GM18517 (cell line): Measurements from ENCODE around the gene ECHDC3.

Experiments
- ATAC-seq: cut with Tn5 transposase; IDR thresholded peaks from one replicate; pipeline ENCODE4 v1.9.1; 2021; ENCODE audit warnings: mild to moderate bottlenecking, moderate library complexity; ENCODE audit not compliant: unreplicated experiment

ECHDC3 gene

GRCh38 chr10:11808808-11809207 is 66.6 kb downstream of the ECHDC3 start:
- ATAC-seq: no peak

DNA sequence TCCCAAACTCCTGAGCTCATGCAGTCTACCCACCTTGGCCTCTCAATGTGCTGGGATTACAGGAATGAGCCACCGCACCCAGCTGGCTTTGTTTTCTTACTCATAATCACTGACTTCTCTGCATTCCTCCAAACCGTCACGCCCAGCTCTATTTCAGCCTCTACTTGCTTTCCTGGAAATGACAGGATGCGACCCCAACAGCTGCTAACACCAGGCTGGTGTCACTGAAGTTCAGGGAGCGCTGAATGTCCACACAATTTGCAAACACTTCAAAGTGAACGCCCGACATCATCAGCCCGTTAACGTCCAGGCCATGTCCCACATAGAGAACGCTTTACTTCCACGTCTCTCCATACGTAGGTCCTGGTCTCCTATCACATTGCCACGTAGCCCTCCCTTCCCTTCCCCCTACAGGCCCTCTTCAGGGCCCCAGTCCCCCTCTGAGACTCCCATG is 68.2 kb downstream of the ECHDC3 start:
- ATAC-seq: no peak

DNA sequence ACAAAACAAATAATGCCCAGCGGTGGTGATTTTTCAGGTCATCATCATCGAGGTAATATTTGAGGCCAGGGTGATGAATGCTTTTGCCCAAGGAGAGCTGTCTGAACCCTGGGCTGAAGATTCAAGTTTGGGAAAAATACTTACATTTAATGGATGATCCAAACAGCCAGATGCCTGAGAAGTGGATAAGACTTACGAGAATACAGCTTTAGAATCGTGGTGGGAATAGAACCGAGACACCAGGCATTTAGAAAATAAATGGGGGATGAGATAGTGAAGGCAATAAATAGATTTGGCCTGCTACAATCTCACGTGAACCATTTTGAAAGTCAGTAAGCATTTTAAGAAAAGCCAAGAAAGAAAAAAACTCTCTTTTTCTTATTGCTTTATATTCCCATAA is 68.8 kb downstream of the ECHDC3 start:
- ATAC-seq: no peak

DNA sequence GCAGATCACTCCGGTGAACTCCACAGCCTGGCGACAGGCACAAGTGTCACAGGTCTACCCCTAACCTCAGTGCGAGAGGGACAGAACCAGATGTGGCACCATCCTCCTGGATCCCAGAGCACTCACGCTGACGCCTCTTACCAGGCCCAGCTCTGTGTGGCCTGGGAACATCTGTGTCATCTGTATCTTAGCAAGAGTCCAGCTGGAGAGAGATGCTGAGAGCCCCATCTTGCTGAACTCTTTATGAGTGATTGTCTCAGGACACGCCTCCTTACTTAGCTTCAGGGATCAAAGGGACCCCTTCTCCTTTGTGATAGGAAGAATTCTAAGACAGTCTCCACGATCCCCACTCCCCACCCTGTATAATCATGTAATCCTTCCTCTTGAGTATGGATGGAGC is 71.0 kb downstream of the ECHDC3 start:
- ATAC-seq: no peak
